ENCODE data around the gene DNAAF9. TPM values are rescaled to one million over a fixed set of nuclear protein-coding genes. Genes with fewer than 3 reads are reported as not detected.

DNAAF9 gene
- total and polyA plus RNA-seq, 2 donors from 2014 or later, result 7.3 to 25.2 TPM

DNA sequence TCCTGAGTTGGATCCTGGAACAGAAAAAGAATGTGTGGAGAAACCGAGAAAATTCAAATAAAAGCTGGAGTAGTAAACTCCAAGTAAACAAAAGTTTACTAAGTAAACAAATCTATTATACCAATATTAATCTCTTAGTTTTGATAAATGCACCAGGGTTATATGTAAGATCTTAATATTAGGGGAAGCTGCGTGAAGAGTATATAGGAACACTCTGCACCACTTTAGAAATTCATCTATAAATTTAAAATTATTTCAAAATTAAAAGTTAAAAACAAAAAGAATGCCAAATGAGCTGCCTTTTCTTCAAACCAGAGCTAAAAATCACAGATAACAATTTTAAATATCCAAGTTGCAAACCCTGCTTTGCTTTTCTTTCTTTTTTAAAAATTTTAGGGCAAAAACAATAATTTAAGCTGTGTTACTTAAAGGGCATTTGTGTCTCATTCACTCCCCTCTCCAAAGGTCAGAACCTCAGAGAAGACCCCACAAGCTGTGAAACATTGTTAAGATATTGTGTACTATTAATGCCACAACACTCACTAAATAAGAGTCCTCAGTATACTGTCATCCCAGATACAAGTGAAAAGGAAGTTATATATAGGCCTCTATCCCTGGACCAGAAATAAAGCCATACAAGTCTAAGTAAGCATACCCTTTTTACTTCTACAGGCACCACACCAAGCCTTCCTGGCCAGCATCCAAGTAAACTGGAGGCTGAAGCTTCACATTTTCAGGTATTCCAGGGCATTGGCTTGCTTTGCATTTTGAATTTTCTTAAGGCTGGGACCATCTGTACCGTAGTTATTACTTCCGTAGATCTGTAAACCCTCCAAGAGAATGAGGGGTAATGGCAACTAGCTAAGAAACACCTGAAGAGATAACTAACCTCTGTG, 7.0 kb downstream of the DNAAF9 start:
- TF ChIP-seq, protein P1, sequence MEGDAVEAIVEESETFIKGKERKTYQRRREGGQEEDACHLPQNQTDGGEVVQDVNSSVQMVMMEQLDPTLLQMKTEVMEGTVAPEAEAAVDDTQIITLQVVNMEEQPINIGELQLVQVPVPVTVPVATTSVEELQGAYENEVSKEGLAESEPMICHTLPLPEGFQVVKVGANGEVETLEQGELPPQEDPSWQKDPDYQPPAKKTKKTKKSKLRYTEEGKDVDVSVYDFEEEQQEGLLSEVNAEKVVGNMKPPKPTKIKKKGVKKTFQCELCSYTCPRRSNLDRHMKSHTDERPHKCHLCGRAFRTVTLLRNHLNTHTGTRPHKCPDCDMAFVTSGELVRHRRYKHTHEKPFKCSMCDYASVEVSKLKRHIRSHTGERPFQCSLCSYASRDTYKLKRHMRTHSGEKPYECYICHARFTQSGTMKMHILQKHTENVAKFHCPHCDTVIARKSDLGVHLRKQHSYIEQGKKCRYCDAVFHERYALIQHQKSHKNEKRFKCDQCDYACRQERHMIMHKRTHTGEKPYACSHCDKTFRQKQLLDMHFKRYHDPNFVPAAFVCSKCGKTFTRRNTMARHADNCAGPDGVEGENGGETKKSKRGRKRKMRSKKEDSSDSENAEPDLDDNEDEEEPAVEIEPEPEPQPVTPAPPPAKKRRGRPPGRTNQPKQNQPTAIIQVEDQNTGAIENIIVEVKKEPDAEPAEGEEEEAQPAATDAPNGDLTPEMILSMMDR (IDR thresholded peaks at IDR 0.05; ENCODE audit: borderline replicate concordance, extremely low read depth, insufficient read depth), result no peak

DNA sequence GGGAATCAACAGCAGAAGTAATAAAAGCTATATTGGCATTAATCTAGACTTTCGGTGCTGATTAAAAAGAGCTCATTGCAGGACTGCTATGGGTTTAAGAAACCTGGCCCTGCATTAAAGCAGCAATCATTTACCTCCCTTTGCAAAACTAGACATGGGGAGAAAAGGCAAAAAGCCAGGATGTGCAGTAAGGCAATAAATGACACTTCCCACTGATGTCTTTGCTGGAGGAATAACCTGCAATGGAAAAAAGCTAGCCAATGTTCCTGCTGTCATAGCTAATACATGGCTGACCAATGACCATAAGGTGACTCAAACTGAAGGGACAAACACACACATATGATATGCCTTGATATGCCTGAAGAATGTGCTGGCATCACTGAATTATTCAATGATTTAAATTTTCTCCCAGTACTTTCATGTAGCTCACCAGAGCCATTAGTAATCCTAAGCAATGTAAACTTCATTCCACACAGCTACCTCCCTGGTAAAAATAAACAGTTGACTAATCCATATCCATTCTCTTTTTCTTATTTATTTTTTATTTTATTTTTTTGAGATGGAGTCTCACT, 8.7 kb downstream of the DNAAF9 start:
- no peak for DNase-seq
- Histone ChIP-seq H3K27ac (ENCODE audit: low read depth in 2 of 2, low read length in 2 of 2) (no peak overlapping the region), H3K9me3 (ENCODE audit: control insufficient read depth in 2 of 3, insufficient read depth in 1 of 3, low read length in 3 of 3) (no peaks in the 10 kb centered on the region), H3K4me1 (ENCODE audit: control insufficient read depth in 2 of 3, insufficient read depth in 2 of 3, low read depth in 1 of 3, low read length in 3 of 3) (peaks cover 0 to 11% (median 7%) of the 10 kb centered on the region in 3 donors), H3K27me3 (ENCODE audit: control insufficient read depth, insufficient read depth, low read length) (no peaks in the 10 kb centered on the region), H3K36me3 (ENCODE audit: control insufficient read depth in 2 of 3, insufficient read depth in 3 of 3, low read length in 3 of 3) (no peaks in the 10 kb centered on the region), H3K9ac (ENCODE audit: low read length in 3 of 3) (no peak overlapping the region), H3K4me3 (ENCODE audit: low read length in 3 of 3) (no peak overlapping the region)
- no peak for FAIRE-seq
- TF ChIP-seq, protein P1 (IDR thresholded peaks at IDR 0.05; ENCODE audit: borderline replicate concordance, extremely low read depth, insufficient read depth), result no peak
- intact Hi-C loops (cut with DNase I), result no loop called here

More for the DNA sequence above, 7.0 kb downstream of the DNAAF9 start:
- Histone ChIP-seq H3K27me3 (ENCODE audit: control insufficient read depth, insufficient read depth, low read length) (no peaks in the 10 kb centered on the region), H3K27ac (ENCODE audit: low read depth in 2 of 2, low read length in 2 of 2) (no peak overlapping the region), H3K9me3 (ENCODE audit: control insufficient read depth in 2 of 3, insufficient read depth in 1 of 3, low read length in 3 of 3) (no peaks in the 10 kb centered on the region), H3K4me3 (ENCODE audit: low read length in 3 of 3) (no peak overlapping the region), H3K9ac (ENCODE audit: low read length in 3 of 3) (no peak overlapping the region), H3K4me1 (ENCODE audit: control insufficient read depth in 2 of 3, insufficient read depth in 2 of 3, low read depth in 1 of 3, low read length in 3 of 3) (peaks cover 3 to 11% (median 4%) of the 10 kb centered on the region in 3 donors), H3K36me3 (ENCODE audit: control insufficient read depth in 2 of 3, insufficient read depth in 3 of 3, low read length in 3 of 3) (no peaks in the 10 kb centered on the region)
- intact Hi-C loops (cut with DNase I), result no loop called here
- no peak for DNase-seq
- FAIRE-seq, result no peak

- H3K4me3 ChIP-seq (ENCODE audit: low read length in 3 of 3), result no peak overlapping the region
- no peak overlapping the region for H3K9ac ChIP-seq (ENCODE audit: low read length in 3 of 3)
- no peak for FAIRE-seq
- no peaks in the 10 kb centered on the region for H3K9me3 ChIP-seq (ENCODE audit: control insufficient read depth in 2 of 3, insufficient read depth in 1 of 3, low read length in 3 of 3)
- H3K4me1 ChIP-seq (ENCODE audit: control insufficient read depth in 2 of 3, insufficient read depth in 2 of 3, low read depth in 1 of 3, low read length in 3 of 3), result peaks cover 0 to 16% (median 13%) of the 10 kb centered on the region in 3 donors
- intact Hi-C loops (cut with DNase I), result no loop called here
- H3K27ac ChIP-seq (ENCODE audit: low read depth in 2 of 2, low read length in 2 of 2), result no peak overlapping the region
- no peak for DNase-seq
- H3K27me3 ChIP-seq (ENCODE audit: control insufficient read depth, insufficient read depth, low read length), result no peaks in the 10 kb centered on the region
- no peaks in the 10 kb centered on the region for H3K36me3 ChIP-seq (ENCODE audit: control insufficient read depth in 2 of 3, insufficient read depth in 3 of 3, low read length in 3 of 3)
- TF ChIP-seq, protein P1 (IDR thresholded peaks at IDR 0.05; ENCODE audit: borderline replicate concordance, extremely low read depth, insufficient read depth), result no peak
Measured at GRCh38 chr20:3396492-3396891, 11.0 kb downstream of the DNAAF9 start.
